ENCODE results near the gene CELF4. TPM values are rescaled to one million over a fixed set of nuclear protein-coding genes. Genes with fewer than 3 reads are reported as not detected.

The CELF4 gene
- total RNA-seq, 3 donors from 2014 or later, result 1.0 TPM; not detected in 2

- Histone ChIP-seq H3K4me3 (no peak overlapping the region), H3K27ac (no peak overlapping the region), H3K27me3 (no peaks in the 10 kb centered on the region), H3K4me1 (peaks cover 5 to 6% of the 10 kb centered on the region in 2 donors), H3K9me3 (no peaks in the 10 kb centered on the region), H3K36me3 (no peaks in the 10 kb centered on the region)
- intact Hi-C loops (cut with DNase I; ENCODE audit: low total_unique reads), result no loop called here
- TF ChIP-seq POLR2A (IDR thresholded peaks at IDR 0.05) (no peak), CTCF (IDR thresholded peaks at IDR 0.05) (no peak), POLR2AphosphoS5 (IDR thresholded peaks at IDR 0.05) (no peak)
- DNase-seq (ENCODE audit: low spot score in 2 of 2), result no peak
These were observed 268.5 kb downstream of the CELF4 start for GRCh38 chr18:37297106-37297505.

GRCh38 chr18:37294951-37295350 is 270.6 kb downstream of the CELF4 start:
- TF ChIP-seq POLR2A (IDR thresholded peaks at IDR 0.05) (no peak), CTCF (IDR thresholded peaks at IDR 0.05) (no peak), POLR2AphosphoS5 (IDR thresholded peaks at IDR 0.05) (no peak)
- H3K4me1 ChIP-seq, result peaks cover 5 to 6% of the 10 kb centered on the region in 2 donors
- no peaks in the 10 kb centered on the region for H3K9me3 ChIP-seq
- H3K27ac ChIP-seq, result no peak overlapping the region
- H3K27me3 ChIP-seq, result no peaks in the 10 kb centered on the region
- intact Hi-C loops (cut with DNase I; ENCODE audit: low total_unique reads), result no loop called here
- no peaks in the 10 kb centered on the region for H3K36me3 ChIP-seq
- no peak overlapping the region for H3K4me3 ChIP-seq
- DNase-seq (ENCODE audit: low spot score in 2 of 2), result no peak

- Histone ChIP-seq H3K27me3 (no peaks in the 10 kb centered on the region), H3K9me3 (no peaks in the 10 kb centered on the region), H3K4me3 (no peak overlapping the region), H3K4me1 (no peaks in the 10 kb centered on the region), H3K36me3 (no peaks in the 10 kb centered on the region), H3K27ac (no peak overlapping the region)
- TF ChIP-seq CTCF (IDR thresholded peaks at IDR 0.05) (no peak), POLR2AphosphoS5 (IDR thresholded peaks at IDR 0.05) (no peak), POLR2A (IDR thresholded peaks at IDR 0.05) (no peak)
- no peak for DNase-seq (ENCODE audit: low spot score in 2 of 2)
- intact Hi-C loops (cut with DNase I; ENCODE audit: low total_unique reads), result no loop called here
These were observed 272.2 kb downstream of the CELF4 start for GRCh38 chr18:37293359-37293758.

- H3K27ac ChIP-seq, result no peak overlapping the region
- H3K36me3 ChIP-seq, result no peaks in the 10 kb centered on the region
- no peaks in the 10 kb centered on the region for H3K27me3 ChIP-seq
- no peaks in the 10 kb centered on the region for H3K9me3 ChIP-seq
- no peak for DNase-seq (ENCODE audit: low spot score in 2 of 2)
- H3K4me1 ChIP-seq, result no peaks in the 10 kb centered on the region
- TF ChIP-seq CTCF (IDR thresholded peaks at IDR 0.05), result no peak
- TF ChIP-seq POLR2A (IDR thresholded peaks at IDR 0.05), result no peak
- no peak for TF ChIP-seq POLR2AphosphoS5 (IDR thresholded peaks at IDR 0.05)
- H3K4me3 ChIP-seq, result no peak overlapping the region
- intact Hi-C loops (cut with DNase I; ENCODE audit: low total_unique reads), result no loop called here
These were observed 276.2 kb downstream of the CELF4 start for GRCh38 chr18:37289423-37289822.

GRCh38 chr18:37287601-37288000 is 278.0 kb downstream of the CELF4 start:
- no peak for DNase-seq (ENCODE audit: low spot score in 2 of 2)
- H3K36me3 ChIP-seq, result no peaks in the 10 kb centered on the region

More at GRCh38 chr18:37287601-37288000, 278.0 kb downstream of the CELF4 start:
- Histone ChIP-seq H3K27me3 (no peaks in the 10 kb centered on the region), H3K4me3 (no peak overlapping the region), H3K9me3 (no peaks in the 10 kb centered on the region), H3K4me1 (no peaks in the 10 kb centered on the region), H3K27ac (no peak overlapping the region)
- intact Hi-C loops (cut with DNase I; ENCODE audit: low total_unique reads), result no loop called here
- TF ChIP-seq POLR2A (IDR thresholded peaks at IDR 0.05) (no peak), CTCF (IDR thresholded peaks at IDR 0.05) (no peak), POLR2AphosphoS5 (IDR thresholded peaks at IDR 0.05) (no peak)

Measured in breast epithelium (tissue), 4 donors.